Gastroesophageal sphincter (tissue), 4 donors: Measurements from ENCODE around the gene ITPR2. TPM values are rescaled to one million over a fixed set of nuclear protein-coding genes. Genes with fewer than 3 reads are reported as not detected.
"Not testable (repeated sequence)": the region's sequence is repeated elsewhere in the genome, so short reads cannot be mapped to it uniquely, and the experiment has no call there.

Experiments used
- ATAC-seq: fragments of 150-250 bp; one replicate; pipeline ENCODE4 v1.9.1; 2016; ENCODE audit warnings: mild to moderate bottlenecking, moderate library complexity
- H3K27ac ChIP-seq, 4 donors: fragments of 200-600 bp; sonication (generic) in 3 of 4; 1 replicate in 3 of 4; 2 replicates in 1 of 4; pipeline ENCODE4 v1.5.1; 2016 to 2019
- H3K27me3 ChIP-seq: fragments of 200-600 bp; sonication (generic); one replicate; pipeline ENCODE4 v1.5.1; 2019
- H3K36me3 ChIP-seq, 2 donors: fragments of 200-600 bp; sonication (generic); one replicate each; pipeline ENCODE4 v1.5.1; 2019; ENCODE audit warnings: control low read depth in 1 of 2
- H3K4me1 ChIP-seq, 3 donors: fragments of 200-600 bp; sonication (generic); 1 replicate in 2 of 3; 2 replicates in 1 of 3; pipeline ENCODE4 v1.5.1; 2016 to 2019; ENCODE audit warnings: control low read depth in 2 of 3
- H3K4me3 ChIP-seq, 2 donors: fragments of 200-600 bp; sonication (generic); one replicate each; pipeline ENCODE4 v1.5.1; 2019; ENCODE audit warnings: mild to moderate bottlenecking in 1 of 2, moderate library complexity in 1 of 2
- H3K9me3 ChIP-seq, 3 donors: fragments of 200-600 bp; sonication (generic); one replicate each; pipeline ENCODE4 v1.5.1; 2017 to 2019; ENCODE audit warnings: control low read depth in 2 of 3
- CTCF ChIP-seq, 4 experiments: fragments of 200-600 bp in 2 of 4; fragments of 450-650 bp in 2 of 4; sonication (generic) in 1 of 4; IDR thresholded peaks; one replicate each; pipeline ENCODE4 v1.5.1; 2017 to 2019; ENCODE audit warnings: antibody characterized with exemption in 4 of 4, mild to moderate bottlenecking in 2 of 4, moderate library complexity in 2 of 4
- EP300 ChIP-seq: sonication (generic); formaldehyde crosslinking; IDR thresholded peaks from one replicate; pipeline ENCODE4 v1.6.1; 2017; ENCODE audit warnings: antibody characterized with exemption, mild to moderate bottlenecking
- POLR2A ChIP-seq, 2 donors: fragments of 450-650 bp; IDR thresholded peaks; one replicate each; pipeline ENCODE4 v1.6.1; 2017; ENCODE audit warnings: antibody characterized with exemption in 2 of 2, mild to moderate bottlenecking in 2 of 2, moderate library complexity in 1 of 2
- POLR2AphosphoS5 ChIP-seq: sonication (generic); formaldehyde crosslinking; IDR thresholded peaks from one replicate; pipeline ENCODE4 v1.6.1; 2017; ENCODE audit warnings: antibody characterized with exemption
- WGBS, 2 donors: methylation state at CpG; one replicate each; pipeline ENCODE4 v1.1.5; 2018; ENCODE audit warnings: low coverage in 1 of 2; 5-methylcytosine and 5-hydroxymethylcytosine counted together
- total RNA-seq, 4 donors: library from RNA; depleted of rRNA; stranded (reverse); fragments of >200 nt; gene quantifications; one replicate each; pipeline ENCODE4 v1.1.0, GENCODE V29; 2016

The ITPR2 gene
- total RNA-seq, 4 donors from 2014 or later, result 30.8 to 63.0 (median 44.4) TPM

GRCh38 chr12:26782372-26783130 lies 50.4 kb downstream of the ITPR2 start:
- no peak for ATAC-seq
- 90 to 100% methylated on average over 3 of the region's 3 CpGs for WGBS, 2 donors
- Histone ChIP-seq H3K36me3 (peaks cover 0 to 5% of the 10 kb centered on the region in 2 donors), H3K27ac (no peak overlapping the region), H3K27me3 (no peaks in the 10 kb centered on the region), H3K4me3 (no peak overlapping the region), H3K9me3 (peaks cover 0 to 8% (median 0%) of the 10 kb centered on the region in 3 donors), H3K4me1 (peaks cover 5 to 21% (median 6%) of the 10 kb centered on the region in 3 donors)
- TF ChIP-seq POLR2A (IDR thresholded peaks at IDR 0.05) (no peak), EP300 (no peak), POLR2AphosphoS5 (no peak), CTCF (IDR thresholded peaks at IDR 0.05) (no peak)

- not testable (repeated sequence) for H3K27me3 ChIP-seq, H3K36me3 ChIP-seq, H3K4me1 ChIP-seq, H3K4me3 ChIP-seq, ATAC-seq, H3K27ac ChIP-seq
- 78 to 100% methylated on average over 2 of the region's 2 CpGs for WGBS, 2 donors
- H3K9me3 ChIP-seq, result peaks cover 0 to 26% (median 0%) of the 10 kb centered on the region in 3 donors
Measured at GRCh38 chr12:26780656-26781055, 52.3 kb downstream of the ITPR2 start.

- not testable (repeated sequence) for H3K4me1 ChIP-seq, H3K36me3 ChIP-seq, ATAC-seq, H3K27me3 ChIP-seq, H3K4me3 ChIP-seq, H3K27ac ChIP-seq
- H3K9me3 ChIP-seq, result peaks cover 0 to 26% (median 0%) of the 10 kb centered on the region in 3 donors
- 88 to 92% methylated on average over 5 of the region's 5 CpGs for WGBS, 2 donors
Measured at GRCh38 chr12:26778173-26778775, 54.7 kb downstream of the ITPR2 start.

GRCh38 chr12:26777236-26777635 lies 55.8 kb downstream of the ITPR2 start:
- TF ChIP-seq POLR2A (IDR thresholded peaks at IDR 0.05) (no peak), EP300 (no peak), POLR2AphosphoS5 (no peak), CTCF (IDR thresholded peaks at IDR 0.05) (no peak)
- no peak overlapping the region for H3K27ac ChIP-seq
- H3K4me1 ChIP-seq, result no peaks in the 10 kb centered on the region
- WGBS, 2 donors, result 80 to 95% methylated on average over 3 of the region's 3 CpGs
- H3K4me3 ChIP-seq, result no peak overlapping the region
- peaks cover 0 to 26% (median 0%) of the 10 kb centered on the region in 3 donors for H3K9me3 ChIP-seq
- no peaks in the 10 kb centered on the region for H3K27me3 ChIP-seq
- no peak for ATAC-seq
- peaks cover 0 to 8% of the 10 kb centered on the region in 2 donors for H3K36me3 ChIP-seq

GRCh38 chr12:26775991-26776390 lies 57.0 kb downstream of the ITPR2 start:
- H3K36me3 ChIP-seq, H3K27ac ChIP-seq, H3K4me1 ChIP-seq, ATAC-seq, H3K27me3 ChIP-seq, H3K4me3 ChIP-seq: not testable (repeated sequence)
- peaks cover 0 to 26% (median 0%) of the 10 kb centered on the region in 3 donors for H3K9me3 ChIP-seq
- 96% methylated on average over 3 of the region's 3 CpGs; no CpG with 5 or more reads in 1 of the 2 donors for WGBS, 2 donors

- Histone ChIP-seq H3K27ac (no peak overlapping the region), H3K4me1 (no peaks in the 10 kb centered on the region), H3K27me3 (no peaks in the 10 kb centered on the region), H3K36me3 (peaks cover 0 to 8% of the 10 kb centered on the region in 2 donors), H3K4me3 (no peak overlapping the region), H3K9me3 (peaks cover 0 to 26% (median 0%) of the 10 kb centered on the region in 3 donors)
- 58 to 100% methylated on average over 2 to 3 of the region's 3 CpGs for WGBS, 2 donors
- TF ChIP-seq POLR2A (IDR thresholded peaks at IDR 0.05) (no peak), EP300 (no peak), CTCF (IDR thresholded peaks at IDR 0.05) (no peak), POLR2AphosphoS5 (no peak)
- no peak for ATAC-seq
Measured at GRCh38 chr12:26773313-26774104, 59.5 kb downstream of the ITPR2 start.
